T-helper 2 cell treated with Interferon-gamma antibody and Interleukin-4, amounts not matched to agents 5 μg/mL and 100 μg/mL, for 36 hours (primary cell): Measurements from ENCODE around the gene MORN5.

Source experiments
- DNase-seq: peaks from one replicate; pipeline ENCODE4 v3.0.0; 2021; ENCODE audit warnings: low spot score
- H3K27ac Mint-ChIP-seq: one replicate; pipeline ENCODE4 v1.8.0; 2021; ENCODE audit warnings: mild to moderate bottlenecking, mixed read lengths
- H3K27me3 Mint-ChIP-seq: one replicate; pipeline ENCODE4 v1.8.0; 2021; ENCODE audit warnings: low read depth, mixed read lengths
- H3K36me3 Mint-ChIP-seq: one replicate; pipeline ENCODE4 v1.8.0; 2021; ENCODE audit warnings: low read depth, mixed read lengths
- H3K4me1 Mint-ChIP-seq: one replicate; pipeline ENCODE4 v1.8.0; 2021; ENCODE audit warnings: low read depth, mixed read lengths
- H3K4me3 Mint-ChIP-seq: one replicate; pipeline ENCODE4 v1.8.0; 2022; ENCODE audit warnings: mild to moderate bottlenecking, moderate library complexity, mixed read lengths
- H3K9me3 Mint-ChIP-seq: one replicate; pipeline ENCODE4 v1.8.0; 2021; ENCODE audit warnings: mixed read lengths

Gene MORN5

DNA sequence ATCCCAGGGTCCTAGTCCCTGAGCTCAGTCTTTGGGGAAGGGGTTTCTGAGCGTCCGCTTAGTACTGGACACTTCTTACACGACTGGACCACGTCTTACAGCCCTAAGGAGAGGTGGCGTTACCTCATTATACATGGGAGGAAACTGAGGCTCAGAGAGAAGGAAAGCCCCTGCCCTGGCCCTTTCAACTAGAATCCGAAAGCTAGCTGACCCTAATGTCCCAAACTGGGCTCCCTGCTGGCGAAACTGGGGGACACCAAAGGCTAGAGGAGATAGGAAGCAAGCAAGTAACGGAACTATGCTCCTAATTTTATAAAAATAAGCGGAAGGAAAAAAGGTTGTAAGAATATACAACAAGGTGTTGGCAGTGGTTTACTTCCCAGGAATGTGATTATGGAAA, 54.8 kb downstream of the MORN5 start:
- Mint-ChIP-seq H3K9me3 (no peaks in the 10 kb centered on the region), H3K4me1 (peaks cover 25% of the 10 kb centered on the region), H3K36me3 (no peaks in the 10 kb centered on the region), H3K4me3 (peak overlapping the region; percentile 68), H3K27me3 (peaks cover 70% of the 10 kb centered on the region), H3K27ac (no peak overlapping the region)
- no peak for DNase-seq

DNA sequence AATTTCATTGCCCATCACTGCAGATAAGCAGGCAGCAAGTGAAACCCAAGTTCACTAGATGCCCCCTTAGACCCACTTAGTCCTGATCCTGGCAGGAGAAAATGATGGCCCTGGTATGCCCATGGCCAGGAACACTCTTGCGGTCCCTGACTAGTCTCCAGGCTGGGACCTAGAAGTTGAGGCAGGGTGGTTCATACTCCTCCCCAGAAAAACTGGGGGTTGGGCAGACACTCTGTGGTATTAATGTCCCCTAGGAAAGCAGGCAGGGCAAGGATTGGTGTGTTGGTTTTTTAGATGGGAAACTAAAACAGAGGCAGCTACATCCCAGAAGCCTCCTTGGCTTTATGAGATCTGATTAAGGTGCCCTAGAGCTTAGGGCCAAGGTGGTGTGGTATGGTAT, 56.0 kb downstream of the MORN5 start:
- Mint-ChIP-seq H3K4me3 (no peak overlapping the region), H3K36me3 (no peaks in the 10 kb centered on the region), H3K27me3 (peaks cover 81% of the 10 kb centered on the region), H3K9me3 (no peaks in the 10 kb centered on the region), H3K27ac (no peak overlapping the region), H3K4me1 (peaks cover 31% of the 10 kb centered on the region)
- DNase-seq, result no peak

- no peak for DNase-seq
- no peaks in the 10 kb centered on the region for H3K9me3 Mint-ChIP-seq
- H3K36me3 Mint-ChIP-seq, result no peaks in the 10 kb centered on the region
- H3K4me3 Mint-ChIP-seq, result no peak overlapping the region
- peaks cover 84% of the 10 kb centered on the region for H3K27me3 Mint-ChIP-seq
- peaks cover 31% of the 10 kb centered on the region for H3K4me1 Mint-ChIP-seq
- no peak overlapping the region for H3K27ac Mint-ChIP-seq
Observed at GRCh38 chr9:122216138-122216797, 56.6 kb downstream of the MORN5 start.

- H3K4me1 Mint-ChIP-seq, result peaks cover 31% of the 10 kb centered on the region
- H3K4me3 Mint-ChIP-seq, result no peak overlapping the region
- H3K36me3 Mint-ChIP-seq, result no peaks in the 10 kb centered on the region
- no peaks in the 10 kb centered on the region for H3K9me3 Mint-ChIP-seq
- DNase-seq, result no peak
- no peak overlapping the region for H3K27ac Mint-ChIP-seq
- peaks cover 84% of the 10 kb centered on the region for H3K27me3 Mint-ChIP-seq
Observed at GRCh38 chr9:122216798-122217418, 57.2 kb downstream of the MORN5 start.

- Mint-ChIP-seq H3K27ac (no peak overlapping the region), H3K9me3 (no peaks in the 10 kb centered on the region), H3K36me3 (no peaks in the 10 kb centered on the region), H3K4me3 (no peak overlapping the region), H3K27me3 (peaks cover 84% of the 10 kb centered on the region), H3K4me1 (peaks cover 31% of the 10 kb centered on the region)
- no peak for DNase-seq
Observed at GRCh38 chr9:122217640-122218039, 57.9 kb downstream of the MORN5 start.

- peaks cover 31% of the 10 kb centered on the region for H3K4me1 Mint-ChIP-seq
- no peaks in the 10 kb centered on the region for H3K36me3 Mint-ChIP-seq
- no peak for DNase-seq
- H3K4me3 Mint-ChIP-seq, result peak overlapping the region; percentile 72
- H3K9me3 Mint-ChIP-seq, result no peaks in the 10 kb centered on the region
- peaks cover 84% of the 10 kb centered on the region for H3K27me3 Mint-ChIP-seq
- H3K27ac Mint-ChIP-seq, result no peak overlapping the region
Observed at GRCh38 chr9:122218071-122218934, 58.6 kb downstream of the MORN5 start.

DNA sequence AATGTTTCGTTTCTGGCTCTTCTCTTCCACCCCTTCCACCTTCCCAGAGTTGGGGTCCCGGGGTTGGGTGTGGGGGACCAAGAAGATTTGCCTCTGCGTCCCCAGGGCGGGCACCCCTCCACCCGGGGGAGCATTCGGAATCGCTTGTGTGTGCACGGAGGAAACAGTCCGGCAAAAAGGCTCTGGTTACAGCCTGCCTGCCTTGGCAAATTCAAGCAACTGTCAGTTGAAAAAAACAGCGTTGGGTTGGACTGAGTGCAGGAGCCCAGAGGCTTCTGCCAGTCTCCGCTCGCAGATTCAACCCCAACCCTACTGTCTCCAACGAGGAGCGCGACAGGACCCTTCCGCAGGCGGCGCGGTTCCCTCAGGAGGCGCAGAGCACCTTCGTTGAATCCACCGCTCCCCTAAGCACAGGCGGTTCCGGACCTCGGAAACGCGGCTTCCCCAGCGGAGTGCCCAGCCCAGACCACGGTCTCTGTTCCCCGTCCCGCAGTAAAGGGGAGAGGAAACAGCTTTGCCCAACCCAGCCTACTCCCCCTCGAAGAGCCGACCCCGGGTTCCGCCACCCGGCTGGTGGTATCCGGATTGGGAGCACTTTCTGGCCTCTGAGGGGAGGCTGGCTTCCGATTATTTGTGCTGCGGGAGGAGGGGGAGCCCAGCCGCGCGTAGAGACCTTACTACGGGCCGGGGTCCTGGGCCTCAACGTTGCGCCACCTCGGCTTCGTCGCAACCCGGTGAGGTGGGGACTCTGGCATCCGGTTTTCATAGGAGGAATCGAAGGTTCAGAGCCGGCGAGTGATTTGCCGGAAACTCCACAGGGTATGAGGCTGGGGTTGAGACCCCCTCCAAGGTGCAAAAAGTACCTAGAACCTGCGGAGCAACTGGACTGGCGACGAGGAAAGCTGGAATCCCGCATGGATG, 59.5 kb downstream of the MORN5 start:
- no peak for DNase-seq
- H3K36me3 Mint-ChIP-seq, result no peaks in the 10 kb centered on the region

DNA sequence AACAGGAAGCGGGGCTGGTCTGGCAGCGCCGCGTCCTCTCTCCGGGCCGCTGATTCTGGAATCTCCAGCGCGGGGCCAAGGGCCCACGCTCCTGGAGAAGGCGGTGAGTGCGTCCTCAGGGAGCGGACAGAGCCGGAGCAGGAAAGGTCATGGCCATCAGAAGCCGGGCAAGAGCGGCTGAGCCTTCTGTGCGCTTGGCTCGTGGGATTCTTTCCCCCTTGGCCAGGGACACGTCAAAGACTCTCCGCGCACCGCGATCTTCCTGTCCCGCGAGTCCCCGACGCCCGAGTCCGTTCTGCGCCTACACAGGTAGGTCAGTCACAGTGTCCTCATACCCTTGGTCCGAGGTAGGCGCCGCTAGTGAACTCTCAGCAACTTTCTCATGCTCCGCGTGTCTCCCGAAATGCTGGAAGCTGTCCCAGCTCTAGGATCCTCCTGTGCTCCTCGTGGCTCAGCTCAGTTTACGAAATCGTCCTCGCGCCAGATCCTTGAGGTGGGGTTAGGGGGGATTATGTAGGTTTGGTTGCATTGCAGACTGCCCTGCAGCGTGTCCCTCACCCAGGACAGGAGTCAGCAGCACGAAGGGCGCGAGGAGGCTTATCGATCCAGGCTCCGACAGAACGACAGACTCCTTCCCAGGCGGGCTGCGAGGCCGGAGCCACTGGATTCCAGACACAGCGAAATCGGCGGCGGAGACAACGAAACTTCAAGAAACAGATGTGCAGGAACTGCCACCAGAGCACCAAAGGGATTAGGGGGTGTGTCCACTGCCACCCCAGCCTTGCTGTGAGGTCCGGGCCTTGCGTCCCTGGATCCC, 60.4 kb downstream of the MORN5 start:
- Mint-ChIP-seq H3K27ac (no peak overlapping the region), H3K27me3 (peaks cover 84% of the 10 kb centered on the region), H3K4me1 (peaks cover 30% of the 10 kb centered on the region), H3K36me3 (no peaks in the 10 kb centered on the region), H3K4me3 (peak overlapping the region; percentile 72), H3K9me3 (no peaks in the 10 kb centered on the region)
- DNase-seq, result no peak

More for the DNA sequence above, 59.5 kb downstream of the MORN5 start:
- Mint-ChIP-seq H3K4me3 (peak overlapping the region; percentile 72), H3K9me3 (no peaks in the 10 kb centered on the region), H3K27me3 (peaks cover 84% of the 10 kb centered on the region), H3K27ac (no peak overlapping the region), H3K4me1 (peaks cover 32% of the 10 kb centered on the region)

GRCh38 chr9:122220673-122221182, 61.0 kb downstream of the MORN5 start:
- H3K27ac Mint-ChIP-seq, result no peak overlapping the region
- peaks cover 30% of the 10 kb centered on the region for H3K4me1 Mint-ChIP-seq
- no peaks in the 10 kb centered on the region for H3K36me3 Mint-ChIP-seq
- H3K9me3 Mint-ChIP-seq, result no peaks in the 10 kb centered on the region
- H3K27me3 Mint-ChIP-seq, result peaks cover 82% of the 10 kb centered on the region
- no peak overlapping the region for H3K4me3 Mint-ChIP-seq
- no peak for DNase-seq

DNA sequence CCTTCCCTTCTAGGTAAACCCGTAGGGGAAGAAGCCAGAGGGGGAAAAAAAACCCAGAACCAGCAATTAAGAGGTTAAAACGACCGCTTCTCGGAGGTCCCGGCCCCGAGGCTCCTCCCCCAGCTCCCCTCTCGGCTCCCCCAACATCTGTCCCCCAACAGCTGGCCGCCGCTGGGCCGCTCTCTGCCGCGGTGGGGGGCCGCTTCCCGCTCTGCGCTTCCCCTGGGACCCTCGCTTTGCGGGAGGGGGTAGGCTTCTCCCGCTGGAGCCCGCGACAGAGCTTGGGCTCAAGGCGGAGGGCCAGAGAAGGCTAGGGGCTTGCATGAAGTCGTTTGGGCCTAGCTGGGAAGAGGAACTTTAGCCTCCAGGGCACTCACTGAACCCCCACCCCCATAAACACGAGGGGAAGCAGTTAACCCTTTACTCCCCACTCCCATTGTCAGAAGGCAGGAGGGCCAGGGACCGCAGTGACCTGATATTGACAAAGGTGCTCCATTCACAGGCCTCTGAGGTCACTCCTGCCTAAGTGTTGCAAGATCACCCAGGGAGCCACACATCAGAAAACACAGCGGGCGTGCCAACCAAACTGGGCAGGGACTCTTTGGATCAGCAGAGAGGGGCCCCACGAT, 61.6 kb downstream of the MORN5 start:
- Mint-ChIP-seq H3K36me3 (no peaks in the 10 kb centered on the region), H3K9me3 (no peaks in the 10 kb centered on the region), H3K27ac (no peak overlapping the region), H3K4me1 (peaks cover 30% of the 10 kb centered on the region), H3K4me3 (no peak overlapping the region), H3K27me3 (peaks cover 77% of the 10 kb centered on the region)
- DNase-seq, result no peak

GRCh38 chr9:122222791-122223190, 63.1 kb downstream of the MORN5 start:
- Mint-ChIP-seq H3K27ac (no peak overlapping the region), H3K27me3 (peaks cover 79% of the 10 kb centered on the region), H3K4me3 (no peak overlapping the region), H3K9me3 (no peaks in the 10 kb centered on the region), H3K36me3 (no peaks in the 10 kb centered on the region), H3K4me1 (peaks cover 27% of the 10 kb centered on the region)
- DNase-seq, result no peak

DNA sequence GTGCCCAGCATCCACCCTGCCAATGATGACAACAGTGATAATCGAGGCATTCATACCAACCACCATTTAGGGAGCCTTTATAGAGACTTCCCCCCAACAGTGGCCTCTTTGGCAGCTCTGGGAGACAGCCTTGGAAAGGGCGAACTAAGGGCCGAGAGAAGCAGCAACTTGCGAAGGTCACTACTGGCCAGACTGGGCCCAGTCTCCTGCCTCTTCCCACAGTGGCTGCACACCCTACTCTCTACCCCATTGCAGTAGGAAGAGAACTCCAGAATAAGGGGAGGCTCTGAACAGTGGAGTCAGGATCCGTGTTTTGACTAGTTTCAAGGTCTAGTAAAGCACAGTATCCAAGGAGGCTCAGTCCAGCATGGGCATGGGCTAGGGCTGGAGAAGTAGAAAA, 63.7 kb downstream of the MORN5 start:
- H3K27ac Mint-ChIP-seq, result no peak overlapping the region
- no peaks in the 10 kb centered on the region for H3K36me3 Mint-ChIP-seq
- H3K4me3 Mint-ChIP-seq, result no peak overlapping the region
- peaks cover 21% of the 10 kb centered on the region for H3K4me1 Mint-ChIP-seq
- no peak for DNase-seq
- H3K9me3 Mint-ChIP-seq, result no peaks in the 10 kb centered on the region
- peaks cover 75% of the 10 kb centered on the region for H3K27me3 Mint-ChIP-seq
